ENCODE data around the gene TMEM154. TPM values are rescaled to one million over a fixed set of nuclear protein-coding genes. Genes with fewer than 3 reads are reported as not detected.

TMEM154 gene
- total and polyA plus RNA-seq, 10 of the 15 experiments (the other 5 are each of a cell fraction or from before 2014, with no cell fraction given), result 5.1 to 41.4 (median 18.2) TPM

DNA sequence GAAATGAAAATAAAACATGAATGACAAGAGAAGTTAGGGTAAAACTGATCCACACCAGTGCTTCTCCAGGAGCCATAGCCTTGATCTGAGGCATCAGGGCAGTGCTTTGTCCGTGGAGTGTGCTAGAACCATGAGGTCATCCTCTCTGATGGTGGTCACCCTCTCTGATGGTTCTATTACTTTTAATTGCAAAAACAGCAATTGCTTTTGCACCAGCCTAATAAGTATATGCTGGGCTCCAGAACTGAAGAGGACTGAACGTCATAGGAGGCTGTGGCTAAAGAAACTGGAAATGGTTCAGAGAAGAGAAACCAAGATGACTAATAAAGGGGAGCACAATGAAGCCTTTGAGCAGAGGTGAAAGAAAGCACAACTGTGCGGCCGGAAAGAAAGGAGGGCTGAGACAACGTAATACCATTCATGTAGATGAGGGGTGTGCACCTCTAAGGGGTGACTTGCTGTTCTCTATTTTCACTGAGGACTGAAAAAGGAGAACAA lies 17.0 kb upstream of the TMEM154 start (continued):
- TF ChIP-seq CEBPZ (IDR thresholded peaks at IDR 0.05; ENCODE audit: low read depth, low read length) (no peak), SREBF1 (IDR thresholded peaks at IDR 0.05; ENCODE audit: low read length) (no peak), MTA2 (IDR thresholded peaks at IDR 0.05; ENCODE audit: low read depth) (peak; percentile 99), NFYA (IDR thresholded peaks at IDR 0.05; ENCODE audit: borderline replicate concordance, low read depth, low read length) (no peak), STAT3 (IDR thresholded peaks at IDR 0.05; ENCODE audit: low read depth, low read length) (peak; percentile 63; the same call in 1 of the 2 replicates), ESRRA (IDR thresholded peaks at IDR 0.05; ENCODE audit: low read length) (no peak), NRF1 (conservative IDR thresholded peaks at IDR 0.05; ENCODE audit: low read depth, low read length) (no peak), IRF4 (IDR thresholded peaks at IDR 0.05; ENCODE audit: low read depth, low read length) (no peak; the same call in 1 of the 2 replicates), ZNF274 (IDR thresholded peaks at IDR 0.05; ENCODE audit: insufficient read depth, insufficient read length) (no peak), LARP7 (IDR thresholded peaks at IDR 0.05) (no peak), CHD4 (IDR thresholded peaks at IDR 0.05) (no peak), CREM (IDR thresholded peaks at IDR 0.05; ENCODE audit: low read depth) (peak; percentile 93), SPI1 (IDR thresholded peaks at IDR 0.05; ENCODE audit: borderline replicate concordance, insufficient read depth, low read depth, low read length) (peak; percentile 76), RELB (IDR thresholded peaks at IDR 0.05; ENCODE audit: low read depth) (peak; percentile 77), MAX (IDR thresholded peaks at IDR 0.05; ENCODE audit: low read depth, low read length) (no peak; the same call in 1 of the 2 replicates), SIX5 (IDR thresholded peaks at IDR 0.05; ENCODE audit: low read depth, low read length, severe bottlenecking) (no peak), CBFB (IDR thresholded peaks at IDR 0.05; ENCODE audit: low read depth) (peak; percentile 53; the same call in 1 of the 2 replicates), YBX1 (IDR thresholded peaks at IDR 0.05) (no peak)
- TF ChIP-seq, protein P1, sequence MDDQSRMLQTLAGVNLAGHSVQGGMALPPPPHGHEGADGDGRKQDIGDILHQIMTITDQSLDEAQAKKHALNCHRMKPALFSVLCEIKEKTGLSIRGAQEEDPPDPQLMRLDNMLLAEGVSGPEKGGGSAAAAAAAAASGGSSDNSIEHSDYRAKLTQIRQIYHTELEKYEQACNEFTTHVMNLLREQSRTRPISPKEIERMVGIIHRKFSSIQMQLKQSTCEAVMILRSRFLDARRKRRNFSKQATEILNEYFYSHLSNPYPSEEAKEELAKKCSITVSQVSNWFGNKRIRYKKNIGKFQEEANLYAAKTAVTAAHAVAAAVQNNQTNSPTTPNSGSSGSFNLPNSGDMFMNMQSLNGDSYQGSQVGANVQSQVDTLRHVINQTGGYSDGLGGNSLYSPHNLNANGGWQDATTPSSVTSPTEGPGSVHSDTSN (IDR thresholded peaks at IDR 0.05; ENCODE audit: insufficient replicate concordance, low read depth, low read length), result no peak
- TF ChIP-seq, protein P2, sequence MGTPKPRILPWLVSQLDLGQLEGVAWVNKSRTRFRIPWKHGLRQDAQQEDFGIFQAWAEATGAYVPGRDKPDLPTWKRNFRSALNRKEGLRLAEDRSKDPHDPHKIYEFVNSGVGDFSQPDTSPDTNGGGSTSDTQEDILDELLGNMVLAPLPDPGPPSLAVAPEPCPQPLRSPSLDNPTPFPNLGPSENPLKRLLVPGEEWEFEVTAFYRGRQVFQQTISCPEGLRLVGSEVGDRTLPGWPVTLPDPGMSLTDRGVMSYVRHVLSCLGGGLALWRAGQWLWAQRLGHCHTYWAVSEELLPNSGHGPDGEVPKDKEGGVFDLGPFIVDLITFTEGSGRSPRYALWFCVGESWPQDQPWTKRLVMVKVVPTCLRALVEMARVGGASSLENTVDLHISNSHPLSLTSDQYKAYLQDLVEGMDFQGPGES (IDR thresholded peaks at IDR 0.05), result no peak
